IMR-90 (cell line): Measurements from ENCODE around the gene PANX1. TPM values are rescaled to one million over a fixed set of nuclear protein-coding genes. Genes with fewer than 3 reads are reported as not detected.
A peak's percentile ranks its signal among the peaks of the same experiment; 100 is the strongest.

Experiments
- ATAC-seq: fragments of 200-7000 bp; cut with Tn5 transposase; 2 replicates; pipeline ENCODE4 v1.9.1; 2020; ENCODE audit warnings: low read depth, mild to moderate bottlenecking, moderate library complexity
- BruUV-seq: library from RNA; stranded (reverse); fragments of 400-500 nt; replicated peaks from 2 replicates; lab custom pipeline; 2021; lab: Mats Ljungman, UMichigan
- CTCF ChIA-PET: fragments of 300-600 bp; formaldehyde crosslinking; extraction: SDS; loops from one replicate; lab custom pipeline; 2021; ENCODE audit warnings: antibody characterized with exemption; lab: Yijun Ruan, JAX
- POLR2A ChIA-PET: fragments of 300-600 bp; sonication (Branson Sonifier 250); formaldehyde crosslinking; loops from one replicate; lab custom pipeline; 2022; ENCODE audit warnings: antibody characterized with exemption; ENCODE audit not compliant: unreplicated experiment; lab: Charles Lee
- DNase-seq: peaks from one replicate; pipeline ENCODE4 v3.0.0; 2013
- H2AFZ ChIP-seq: replicated peaks from 2 replicates; pipeline ENCODE3; 2013; ENCODE audit warnings: low read length, mild to moderate bottlenecking; ENCODE audit not compliant: poor library complexity
- H2AK5ac ChIP-seq: 2 replicates; pipeline ENCODE4 v1.6.1; 2013; ENCODE audit warnings: low read depth, low read length, inconsistent platforms
- H2AK9ac ChIP-seq: replicated peaks from 2 replicates; pipeline ENCODE3; 2013; ENCODE audit warnings: mild to moderate bottlenecking, low read depth, low read length, moderate library complexity; ENCODE audit not compliant: poor library complexity
- H2BK120ac ChIP-seq: 2 replicates; pipeline ENCODE4 v1.6.1; 2013; ENCODE audit warnings: low read depth, low read length, inconsistent platforms
- H2BK15ac ChIP-seq: 3 replicates; pipeline ENCODE4 v1.6.1; 2013; ENCODE audit warnings: low read depth, low read length, inconsistent platforms
- H2BK20ac ChIP-seq: 2 replicates; pipeline ENCODE4 v1.6.1; 2013; ENCODE audit warnings: low read depth, mild to moderate bottlenecking, inconsistent platforms, low read length, moderate library complexity
- H2BK5ac ChIP-seq: 2 replicates; pipeline ENCODE4 v1.6.1; 2013; ENCODE audit warnings: mild to moderate bottlenecking, low read depth, low read length, inconsistent platforms; ENCODE audit not compliant: poor library complexity, severe bottlenecking
- H3K14ac ChIP-seq: replicated peaks from 2 replicates; pipeline ENCODE4 v1.6.1; 2013; ENCODE audit warnings: low read depth, low read length, inconsistent platforms
- H3K18ac ChIP-seq: 2 replicates; pipeline ENCODE4 v1.6.1; 2013; ENCODE audit warnings: low read depth, low read length, control low read depth
- H3K23ac ChIP-seq: 2 replicates; pipeline ENCODE4 v1.6.1; 2013; ENCODE audit warnings: low read depth, low read length, inconsistent platforms
- H3K27ac ChIP-seq: 2 replicates; pipeline ENCODE4 v1.5.1; 2013; ENCODE audit warnings: mild to moderate bottlenecking, control low read depth, low read length; ENCODE audit not compliant: insufficient read depth
- H3K27me3 ChIP-seq: 2 replicates; pipeline ENCODE4 v1.6.1; 2013; ENCODE audit warnings: low read length; ENCODE audit not compliant: control insufficient read depth, insufficient read depth
- H3K36me3 ChIP-seq: 2 replicates; pipeline ENCODE4 v1.6.1; 2013; ENCODE audit warnings: low read length, mixed read lengths; ENCODE audit not compliant: control insufficient read depth, insufficient read depth
- H3K4ac ChIP-seq: 2 replicates; pipeline ENCODE4 v1.6.1; 2013; ENCODE audit warnings: low read depth, low read length, inconsistent platforms
- H3K4me1 ChIP-seq: 2 replicates; pipeline ENCODE4 v1.6.1; 2013; ENCODE audit warnings: low read length, mixed read lengths; ENCODE audit not compliant: control insufficient read depth, insufficient read depth
- H3K4me2 ChIP-seq: 2 replicates; pipeline ENCODE4 v1.6.1; 2013; ENCODE audit warnings: low read depth, mild to moderate bottlenecking, control low read depth, low read length, moderate library complexity
- H3K4me3 ChIP-seq: 2 replicates; pipeline ENCODE4 v1.5.1; 2013; ENCODE audit warnings: low read depth, mild to moderate bottlenecking, control low read depth, low read length, moderate library complexity; ENCODE audit not compliant: insufficient read depth
- H3K56ac ChIP-seq: 2 replicates; pipeline ENCODE4 v1.6.1; 2013; ENCODE audit warnings: low read length, inconsistent platforms; ENCODE audit not compliant: insufficient read depth; ENCODE audit errors: extremely low read depth
- H3K79me1 ChIP-seq, 2 experiments: 2 replicates each; pipeline ENCODE4 v1.6.1; 2013; ENCODE audit warnings: low read length in 2 of 2, inconsistent platforms in 1 of 2, low read depth in 1 of 2
- H3K9ac ChIP-seq: 2 replicates; pipeline ENCODE4 v1.6.1; 2013; ENCODE audit warnings: low read depth, low read length, control low read depth
- H3K9me1 ChIP-seq: 2 replicates; pipeline ENCODE4 v1.6.1; 2013; ENCODE audit warnings: low read length, inconsistent platforms; ENCODE audit not compliant: insufficient read depth
- H3K9me3 ChIP-seq: 2 replicates; pipeline ENCODE4 v1.6.1; 2013; ENCODE audit warnings: low read length; ENCODE audit not compliant: control insufficient read depth, insufficient read depth
- H4K20me1 ChIP-seq: 2 replicates; pipeline ENCODE4 v1.6.1; 2013; ENCODE audit warnings: low read length, inconsistent platforms; ENCODE audit not compliant: insufficient read depth
- H4K5ac ChIP-seq: 2 replicates; pipeline ENCODE4 v1.6.1; 2013; ENCODE audit warnings: mild to moderate bottlenecking, low read depth, low read length, control low read depth
- H4K8ac ChIP-seq, 2 experiments: 2 replicates each; pipeline ENCODE4 v1.6.1; 2013; ENCODE audit warnings: low read depth in 2 of 2, low read length in 2 of 2, control low read depth in 1 of 2, inconsistent platforms in 1 of 2
- H4K91ac ChIP-seq: 2 replicates; pipeline ENCODE4 v1.6.1; 2013; ENCODE audit warnings: low read depth, low read length, inconsistent platforms; ENCODE audit not compliant: insufficient read depth
- BHLHE40 ChIP-seq: fragments of 150-350 bp; IDR thresholded peaks from 2 replicates; pipeline ENCODE4 v1.6.1; 2016; ENCODE audit warnings: mild to moderate bottlenecking, low read depth, low read length
- CHD1 ChIP-seq: IDR thresholded peaks from 2 replicates; pipeline ENCODE4 v1.6.1; 2012; ENCODE audit warnings: low read depth, low read length, improper control_type of control experiment
- CTCF ChIP-seq: conservative IDR thresholded peaks from 2 replicates; pipeline ENCODE4 v1.5.1; 2012; ENCODE audit warnings: mild to moderate bottlenecking, low read depth, low read length, improper control_type of control experiment
- FOS ChIP-seq: fragments of 150-350 bp; IDR thresholded peaks from 2 replicates; pipeline ENCODE4 v1.6.1; 2016; ENCODE audit warnings: low read depth, low read length
- MAFK ChIP-seq: IDR thresholded peaks from 2 replicates; pipeline ENCODE4 v1.6.1; 2012; ENCODE audit warnings: low read depth, low read length, improper control_type of control experiment
- MAZ ChIP-seq: IDR thresholded peaks from 2 replicates; pipeline ENCODE4 v1.6.1; 2012; ENCODE audit warnings: low read depth, mild to moderate bottlenecking, low read length, improper control_type of control experiment, moderate library complexity, borderline replicate concordance
- MXI1 ChIP-seq: IDR thresholded peaks from 2 replicates; pipeline ENCODE4 v1.6.1; 2012; ENCODE audit warnings: low read depth, mild to moderate bottlenecking, low read length, moderate library complexity, borderline replicate concordance
- NFE2L2 ChIP-seq: fragments of 150-350 bp; IDR thresholded peaks from 2 replicates; pipeline ENCODE4 v1.6.1; 2016; ENCODE audit warnings: low read depth, mild to moderate bottlenecking, low read length
- POLR2A ChIP-seq: IDR thresholded peaks from 2 replicates; pipeline ENCODE4 v1.6.1; 2012; ENCODE audit warnings: mild to moderate bottlenecking, low read depth, low read length
- RAD21 ChIP-seq: IDR thresholded peaks from 2 replicates; pipeline ENCODE4 v1.6.1; 2012; ENCODE audit warnings: low read length, improper control_type of control experiment
- RCOR1 ChIP-seq: IDR thresholded peaks from 2 replicates; pipeline ENCODE4 v1.6.1; 2012; ENCODE audit warnings: mild to moderate bottlenecking, low read length, improper control_type of control experiment; ENCODE audit not compliant: insufficient replicate concordance
- RFX5 ChIP-seq: IDR thresholded peaks from 2 replicates; pipeline ENCODE4 v1.8.0; 2012; ENCODE audit warnings: low read depth, mild to moderate bottlenecking, low read length, moderate library complexity
- SMC3 ChIP-seq: fragments of 150-350 bp; IDR thresholded peaks from 2 replicates; pipeline ENCODE4 v1.6.1; 2016; ENCODE audit warnings: low read depth, mild to moderate bottlenecking, antibody characterized with exemption, low read length, moderate library complexity
- WGBS, 2 experiments: methylation state at CpG; one replicate each; pipeline versions ENCODE4 v1.1.5 to v1.1.7; 2013; ENCODE audit warnings: missing lambda C conversion rate in 2 of 2; ENCODE audit not compliant: insufficient read length in 1 of 2; ENCODE audit errors: extremely low coverage in 2 of 2; 5-methylcytosine and 5-hydroxymethylcytosine counted together
- dilution Hi-C: fragments of 300-500 bp; cut with HindIII; formaldehyde crosslinking; loops from one replicate; pipeline ENCODE4 v1.14.3; 2018; ENCODE audit warnings: low sequenced_read_pairs; ENCODE audit not compliant: unreplicated experiment
- in situ Hi-C: fragments of 300-500 bp; cut with MboI; formaldehyde crosslinking; loops from 3 replicates; pipeline ENCODE4 v1.14.3; 2019; ENCODE audit warnings: low sequenced_read_pairs, inconsistent platforms, mixed read lengths
- intact Hi-C: fragments of 100-400 bp; cut with micrococcal nuclease; formaldehyde crosslinking; loops from 2 replicates; pipeline ENCODE4 v1.10.0; 2022
- polyA plus RNA-seq, 3 experiments: library from polyadenylated mRNA; depleted of rRNA; stranded (reverse); fragments of >200 nt; gene quantifications; 2 replicates each; pipeline ENCODE4 v1.2.3, GENCODE V29; 2012; ENCODE audit warnings: low replicate concordance in 1 of 3
- total RNA-seq: library from RNA; depleted of rRNA; stranded (reverse); fragments of >200 nt; gene quantifications from 2 replicates; pipeline ENCODE4 v1.2.3, GENCODE V29; 2012
- TF ChIP-seq, protein P1 (sequence below): fragments of 150-350 bp; IDR thresholded peaks from 2 replicates; pipeline ENCODE4 v1.6.1; 2016; ENCODE audit warnings: low read depth, mild to moderate bottlenecking, low read length, moderate library complexity, borderline replicate concordance

Gene PANX1
- total and polyA plus RNA-seq, 2 of the 4 experiments (the other 2 are of a cell fraction), result 29.8 to 70.8 TPM

DNA sequence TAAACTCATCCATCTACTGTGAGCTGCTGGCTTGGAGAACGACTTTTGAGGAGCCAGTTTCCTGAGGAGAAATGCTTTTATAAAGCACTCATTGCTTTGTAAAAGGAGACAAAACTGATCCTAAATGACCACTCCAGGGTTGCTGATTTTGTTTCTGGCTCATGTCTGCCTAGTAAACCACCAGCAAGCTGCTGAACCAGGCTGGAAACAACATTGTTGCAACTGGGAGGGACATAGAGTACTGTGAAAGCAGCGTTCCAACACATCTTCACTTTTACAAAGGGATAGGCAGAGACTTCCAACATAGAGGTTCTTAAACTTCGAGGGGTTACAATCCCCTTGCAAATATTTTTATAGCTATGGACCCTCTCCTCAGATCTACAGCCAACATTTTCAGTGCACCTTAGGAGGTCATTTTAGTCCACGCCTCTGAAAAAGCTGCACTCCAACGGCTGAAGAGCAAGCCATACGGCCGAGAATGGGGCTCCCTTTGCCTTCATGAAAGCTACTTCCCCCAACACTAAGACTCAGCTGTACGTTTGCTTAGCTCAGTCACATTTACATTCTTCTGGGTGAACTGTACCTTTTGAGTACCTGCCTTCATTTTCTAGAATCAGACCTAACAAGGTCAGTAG lies 54.7 kb downstream of the PANX1 start (continued):
- no peak for TF ChIP-seq BHLHE40

- 0 out of 2 replicates have a peak overlapping the region, but pooled peaks have one; percentile 20 for H3K23ac ChIP-seq
- H4K5ac ChIP-seq, result no peak overlapping the region; the same call in 1 of the 2 replicates
- no peak overlapping the region; the same call in 2 of the 3 replicates for H2BK15ac ChIP-seq
- peak overlapping the region; percentile 34 for H3K4ac ChIP-seq
- H3K56ac ChIP-seq, result no peak overlapping the region
- H2AFZ ChIP-seq, result peak overlapping the region; percentile 2
- ChIA-PET POLR2A (no interaction called here), CTCF (interaction anchor here (0.6 to 3.5 kb wide), 6 partner anchors 9 to 293 kb away, joined by 3 to 17 read pairs (median 6); no protein-coding TSS in a partner anchor)
- H4K91ac ChIP-seq, result peak overlapping the region; percentile 9; the same call in 1 of the 2 replicates
- H2AK5ac ChIP-seq, result no peak overlapping the region
- WGBS, 2 experiments, result no CpG with 5 or more reads among the region's 7 CpGs
- no peak overlapping the region for H2AK9ac ChIP-seq
- no peaks in the 10 kb centered on the region for H3K27me3 ChIP-seq
- H4K20me1 ChIP-seq, result peaks cover 3% of the 10 kb centered on the region
- peak overlapping the region; percentile 41 for H2BK20ac ChIP-seq
- intact Hi-C loops (loop anchor here (1.0 to 5.0 kb wide), 3 partner anchors 233 to 277 kb away; no protein-coding TSS in a partner anchor), dilution Hi-C loops (no loop called here), in situ Hi-C loops (no loop called here)
- H3K14ac ChIP-seq, result peak overlapping the region; percentile 42
- H3K18ac ChIP-seq, result peak overlapping the region; percentile 21; the same call in 1 of the 2 replicates
- DNase-seq, result peak; percentile 67
- H3K4me2 ChIP-seq, result no peak overlapping the region; the same call in 1 of the 2 replicates
- no TSS peak for BruUV-seq
- no peak overlapping the region for H3K4me3 ChIP-seq
- peaks cover 20% of the 10 kb centered on the region for H3K36me3 ChIP-seq
- no peak overlapping the region for H2BK5ac ChIP-seq
- peaks cover 15 to 55% of the 10 kb centered on the region in 2 experiments for H3K79me1 ChIP-seq
- peak overlapping the region; percentile 31 for H2BK120ac ChIP-seq
- no peaks in the 10 kb centered on the region for H3K9me3 ChIP-seq
- H3K4me1 ChIP-seq, result peaks cover 26% of the 10 kb centered on the region
- peak overlapping the region in 1 of 2 experiments; percentile 4; a peak in 1 of 4 replicates for H4K8ac ChIP-seq
- H3K27ac ChIP-seq, result no peak overlapping the region
- H3K9me1 ChIP-seq, result peaks cover 24% of the 10 kb centered on the region
- no peak overlapping the region for H3K9ac ChIP-seq
- ATAC-seq, result peak; percentile 22; the same call in 1 of the 2 replicates
- TF ChIP-seq BHLHE40, result no peak
- no peak for TF ChIP-seq RCOR1
- TF ChIP-seq CTCF, result peak; percentile 67
- TF ChIP-seq CHD1, result no peak
- TF ChIP-seq MAZ, result no peak
- TF ChIP-seq, protein P1, sequence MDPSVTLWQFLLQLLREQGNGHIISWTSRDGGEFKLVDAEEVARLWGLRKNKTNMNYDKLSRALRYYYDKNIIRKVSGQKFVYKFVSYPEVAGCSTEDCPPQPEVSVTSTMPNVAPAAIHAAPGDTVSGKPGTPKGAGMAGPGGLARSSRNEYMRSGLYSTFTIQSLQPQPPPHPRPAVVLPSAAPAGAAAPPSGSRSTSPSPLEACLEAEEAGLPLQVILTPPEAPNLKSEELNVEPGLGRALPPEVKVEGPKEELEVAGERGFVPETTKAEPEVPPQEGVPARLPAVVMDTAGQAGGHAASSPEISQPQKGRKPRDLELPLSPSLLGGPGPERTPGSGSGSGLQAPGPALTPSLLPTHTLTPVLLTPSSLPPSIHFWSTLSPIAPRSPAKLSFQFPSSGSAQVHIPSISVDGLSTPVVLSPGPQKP, result no peak
- TF ChIP-seq RFX5, result no peak
- peak; percentile 71 for TF ChIP-seq SMC3
- TF ChIP-seq FOS, result no peak
- TF ChIP-seq NFE2L2, result no peak
- TF ChIP-seq MXI1, result no peak
- TF ChIP-seq RAD21, result peak; percentile 71
- no peak for TF ChIP-seq MAFK
- no peak for TF ChIP-seq POLR2A
Measured at GRCh38 chr11:94183886-94184264, 55.2 kb downstream of the PANX1 start.
